Endothelial cell of umbilical vein (primary cell): ENCODE data around the gene ZNF792.

Experiments used
- CTCF ChIP-seq, 2 donors: IDR thresholded peaks; 1 replicate in 1 of 2; 2 replicates in 1 of 2; pipeline ENCODE4 v1.5.1; 2011; ENCODE audit warnings: low read length in 2 of 2, mild to moderate bottlenecking in 2 of 2, moderate library complexity in 2 of 2, control low read depth in 1 of 2, inconsistent platforms in 1 of 2, low read depth in 1 of 2; ENCODE audit not compliant: insufficient read depth in 1 of 2; ENCODE audit errors: extremely low read depth in 1 of 2
- MYC ChIP-seq: IDR thresholded peaks from one replicate; pipeline ENCODE4 v1.6.1; 2011; ENCODE audit warnings: mild to moderate bottlenecking, low read depth, low read length
- POLR2A ChIP-seq: IDR thresholded peaks from 2 replicates; pipeline ENCODE4 v1.6.1; 2012; ENCODE audit warnings: low read depth, mild to moderate bottlenecking, control low read depth, low read length
- POLR2AphosphoS5 ChIP-seq: IDR thresholded peaks from 2 replicates; pipeline ENCODE4 v1.6.1; 2012; ENCODE audit warnings: low read depth, mild to moderate bottlenecking, control low read depth, low read length, moderate library complexity; ENCODE audit not compliant: insufficient read depth

- no peak for TF ChIP-seq CTCF (IDR thresholded peaks at IDR 0.05; ENCODE audit: extremely low read depth in 1 of 2, insufficient read depth in 1 of 2, low read depth in 1 of 2, low read length in 2 of 2)
- TF ChIP-seq POLR2A = no peak
- no peak for TF ChIP-seq MYC
- no peak for TF ChIP-seq POLR2AphosphoS5
Measured at GRCh38 chr19:34953092-34953491, 10.9 kb downstream of the ZNF792 start.
